Hematopoietic multipotent progenitor cell treated with erythropoietin and hydrocortisone succinate and interleukin-3 and kit ligand, for 17 days (in vitro differentiated cells): ENCODE data around the gene RBM20.
"Not testable (repeated sequence)": the region's sequence is repeated elsewhere in the genome, so short reads cannot be mapped to it uniquely, and the experiment has no call there.

Source experiments
- DNase-seq: peaks from one replicate; pipeline ENCODE4 v3.0.0-alpha.2; 2015; ENCODE audit warnings: low spot score

RBM20 gene

GRCh38 chr10:110857265-110858171 is 213.4 kb downstream of the RBM20 start:
- peak; percentile 54 for DNase-seq

- peak; percentile 53 for DNase-seq
These were observed 214.3 kb downstream of the RBM20 start for GRCh38 chr10:110858297-110858934.

- no peak for DNase-seq
These were observed 215.3 kb downstream of the RBM20 start for GRCh38 chr10:110859206-110859972.

GRCh38 chr10:110859973-110860376 is 215.8 kb downstream of the RBM20 start:
- no peak for DNase-seq

DNA sequence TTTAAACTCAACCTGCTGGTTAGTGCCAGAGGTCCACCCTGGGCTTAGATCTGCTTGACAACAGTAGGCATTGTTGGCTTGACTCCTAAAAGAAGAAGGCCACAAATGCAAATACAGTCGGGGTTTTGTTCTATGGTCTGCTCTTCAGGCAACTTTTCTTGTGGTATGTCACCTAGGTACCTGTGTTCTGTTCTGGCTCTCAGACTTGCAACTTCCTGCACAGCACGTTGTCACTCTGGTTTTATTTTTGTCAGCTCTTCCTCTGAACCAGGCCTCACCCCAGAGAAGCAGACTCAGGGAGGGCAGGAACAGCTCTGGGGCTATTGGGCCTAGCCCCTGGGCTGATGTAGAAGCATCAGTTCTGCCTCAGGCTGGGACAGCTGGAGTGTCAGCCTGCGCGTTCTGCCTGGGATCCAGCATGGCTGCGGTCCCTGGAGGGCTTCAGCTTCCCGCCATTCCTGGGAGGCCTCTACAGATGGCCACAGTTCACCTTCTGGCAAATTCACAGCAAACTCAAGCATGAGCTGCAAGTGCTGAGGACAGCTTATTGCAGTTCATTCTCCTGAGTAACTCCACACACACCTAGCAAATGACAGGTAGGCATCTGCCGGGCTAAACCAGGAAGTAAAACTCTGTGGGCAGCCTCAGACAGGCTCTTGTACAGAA is 216.6 kb downstream of the RBM20 start:
- no peak for DNase-seq

GRCh38 chr10:110861476-110861875 is 217.3 kb downstream of the RBM20 start:
- no peak for DNase-seq

GRCh38 chr10:110861930-110862649 is 218.0 kb downstream of the RBM20 start:
- DNase-seq, result no peak

DNA sequence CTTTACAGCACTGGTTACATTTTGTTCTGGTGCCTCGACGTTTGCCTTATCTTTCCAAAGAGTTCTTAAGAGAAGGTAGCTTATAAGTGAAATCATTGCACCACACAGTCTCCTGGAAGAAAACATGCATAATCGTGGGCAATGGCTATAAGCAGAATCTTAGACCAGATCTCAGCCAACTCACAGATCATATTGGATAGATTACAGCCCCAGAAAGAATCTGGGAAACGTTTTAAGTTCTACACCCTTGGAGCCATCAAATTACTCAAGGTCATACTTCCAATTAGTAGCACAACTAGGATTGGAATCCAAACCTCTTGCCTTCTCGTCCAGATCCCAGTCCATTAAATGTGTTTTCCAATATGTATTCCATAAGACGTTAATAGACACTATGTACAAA is 218.8 kb downstream of the RBM20 start:
- no peak for DNase-seq

GRCh38 chr10:110863361-110863760 is 219.2 kb downstream of the RBM20 start:
- no peak for DNase-seq

GRCh38 chr10:110863956-110864355 is 219.8 kb downstream of the RBM20 start:
- DNase-seq, result no peak

DNA sequence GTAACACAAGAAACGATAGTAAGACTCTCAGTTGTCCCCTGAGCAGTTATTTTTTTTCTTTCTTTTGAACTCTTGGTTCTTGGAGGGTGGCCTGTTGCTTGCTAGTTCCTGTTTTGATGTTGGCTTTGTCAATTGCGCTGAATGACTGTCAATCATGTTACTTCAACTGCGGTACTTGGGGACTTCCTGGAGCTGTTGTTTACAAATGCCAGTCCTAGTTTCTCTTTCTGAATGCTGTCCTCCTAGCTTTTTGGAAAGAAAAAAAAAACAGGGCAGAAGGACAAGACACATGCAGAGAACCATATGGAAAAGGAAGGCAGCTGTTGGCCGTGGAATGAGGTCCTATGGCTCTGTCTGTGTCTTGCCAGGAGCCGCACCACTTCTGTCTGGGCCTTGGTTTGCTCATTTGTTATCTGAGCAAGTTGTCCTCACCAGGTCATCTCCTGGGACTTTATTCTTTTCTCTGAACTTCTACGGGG is 220.6 kb downstream of the RBM20 start:
- DNase-seq, result peak; percentile 44

DNA sequence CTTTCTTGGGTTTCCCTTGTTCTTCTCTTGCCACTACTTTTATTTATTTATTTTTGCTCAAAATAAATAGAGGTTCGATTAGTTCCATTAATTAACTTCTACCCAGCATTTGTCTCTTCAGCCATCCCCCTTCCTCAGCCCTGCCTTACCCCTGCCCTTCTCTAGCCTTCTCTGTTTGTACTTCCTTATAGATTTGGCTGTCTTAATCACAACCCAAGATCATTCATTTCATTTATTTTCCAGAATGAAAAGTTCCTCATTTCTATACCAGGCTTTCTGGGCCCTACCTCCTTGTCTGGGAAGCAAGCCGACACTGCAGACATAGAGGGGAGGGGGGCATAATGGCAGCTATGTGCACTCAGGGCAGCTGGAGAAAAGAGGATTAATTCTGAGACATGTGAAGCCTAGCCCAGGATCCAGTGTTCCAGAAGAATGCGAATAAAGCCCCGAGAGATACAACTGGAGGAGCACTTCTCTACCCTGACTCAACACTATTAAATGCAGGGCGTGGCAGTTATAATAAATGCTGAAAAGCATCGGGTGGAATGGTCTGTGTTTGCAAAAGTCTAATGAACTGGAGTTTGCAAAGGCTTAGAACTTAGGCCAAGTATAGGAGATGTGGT is 221.2 kb downstream of the RBM20 start:
- DNase-seq, result no peak

- no peak for DNase-seq
These were observed 221.8 kb downstream of the RBM20 start for GRCh38 chr10:110865809-110866482.

DNA sequence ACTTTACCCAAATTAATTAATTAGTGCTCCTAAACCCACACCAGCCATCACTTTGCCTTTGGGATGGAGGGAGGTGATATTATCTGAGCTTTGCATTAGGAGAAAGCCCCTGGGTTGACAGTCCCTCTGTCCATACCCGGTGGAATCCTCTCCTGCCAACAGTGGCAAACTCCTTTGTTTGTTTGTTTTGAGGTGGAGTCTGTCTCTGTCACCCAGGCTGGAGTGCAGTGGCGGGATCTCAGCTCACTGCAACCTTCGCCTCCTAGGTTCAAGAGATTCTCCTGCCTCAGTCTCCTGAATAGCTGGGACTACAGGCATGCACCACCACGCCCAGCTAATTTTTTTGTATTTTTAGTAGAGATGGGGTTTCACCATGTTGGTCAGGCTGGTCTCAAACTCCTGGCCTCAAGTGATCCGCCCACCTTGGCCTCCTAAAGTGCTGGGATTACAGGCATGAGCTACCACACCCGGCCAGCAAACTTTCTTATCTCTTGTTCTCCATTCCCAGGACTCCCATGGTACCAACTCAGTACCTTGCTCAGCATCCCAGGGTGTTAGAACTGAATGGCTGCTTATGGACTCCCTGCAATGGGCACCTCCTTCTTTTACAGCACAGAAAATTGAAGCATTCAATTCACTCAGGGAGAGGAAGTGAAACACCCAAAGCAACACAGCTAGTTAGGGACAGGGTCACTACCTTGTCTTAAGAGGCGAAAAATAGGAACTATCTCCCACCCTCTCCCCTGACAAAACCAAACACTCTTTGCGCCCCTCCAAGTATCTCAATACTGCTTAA is 223.1 kb downstream of the RBM20 start:
- not testable (repeated sequence) for DNase-seq

DNA sequence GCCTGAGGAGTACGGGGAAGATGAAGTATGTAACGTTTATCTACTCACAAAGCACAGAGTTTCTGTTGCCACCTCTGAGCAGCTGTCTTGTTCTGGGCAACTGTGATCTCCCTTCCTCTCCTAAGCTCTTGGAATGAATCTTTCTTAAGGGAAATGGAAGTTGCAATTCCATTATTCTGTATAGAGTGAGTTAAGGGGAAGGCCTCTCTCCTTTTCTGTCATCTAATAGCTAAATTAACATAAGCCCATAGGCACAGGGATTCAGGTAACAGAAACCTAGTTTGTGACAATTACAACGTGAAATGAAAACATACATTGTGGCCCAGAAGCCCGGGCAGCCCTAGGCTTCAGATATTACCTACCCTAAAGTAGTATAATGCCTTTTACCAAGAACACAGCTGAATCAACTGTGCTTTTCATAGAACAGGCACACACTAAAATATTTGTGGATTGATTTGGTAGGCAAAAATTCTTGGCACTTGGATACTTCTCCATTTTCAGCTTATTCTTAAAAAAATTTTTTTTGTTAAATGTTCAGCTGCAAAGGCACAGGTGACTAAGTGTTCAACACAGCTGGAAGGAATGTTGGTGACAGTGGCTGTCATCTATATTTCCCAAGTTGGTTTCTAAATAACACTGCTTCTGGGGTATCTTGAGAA is 223.8 kb downstream of the RBM20 start:
- DNase-seq, result no peak

DNA sequence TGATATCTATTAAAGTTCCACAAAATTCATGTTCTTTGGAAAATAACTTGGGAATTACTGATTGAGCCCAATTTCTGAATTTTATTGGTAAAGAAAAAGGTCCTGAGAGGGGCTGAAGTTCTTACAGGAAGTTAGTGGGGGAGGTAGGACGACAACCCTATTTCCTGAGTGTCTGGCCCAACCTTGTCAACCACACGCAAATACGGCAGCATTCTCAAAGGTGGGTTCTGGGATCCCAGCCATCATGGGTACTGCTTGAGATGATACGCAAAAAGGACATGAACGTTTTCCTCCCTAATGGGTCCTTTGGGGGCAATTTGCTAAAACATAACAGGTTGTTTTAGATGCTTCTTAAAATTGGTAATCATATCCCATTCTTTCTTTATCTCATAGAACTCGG is 224.8 kb downstream of the RBM20 start:
- no peak for DNase-seq

- DNase-seq, result no peak
These were observed 226.7 kb downstream of the RBM20 start for GRCh38 chr10:110870823-110871297.

DNA sequence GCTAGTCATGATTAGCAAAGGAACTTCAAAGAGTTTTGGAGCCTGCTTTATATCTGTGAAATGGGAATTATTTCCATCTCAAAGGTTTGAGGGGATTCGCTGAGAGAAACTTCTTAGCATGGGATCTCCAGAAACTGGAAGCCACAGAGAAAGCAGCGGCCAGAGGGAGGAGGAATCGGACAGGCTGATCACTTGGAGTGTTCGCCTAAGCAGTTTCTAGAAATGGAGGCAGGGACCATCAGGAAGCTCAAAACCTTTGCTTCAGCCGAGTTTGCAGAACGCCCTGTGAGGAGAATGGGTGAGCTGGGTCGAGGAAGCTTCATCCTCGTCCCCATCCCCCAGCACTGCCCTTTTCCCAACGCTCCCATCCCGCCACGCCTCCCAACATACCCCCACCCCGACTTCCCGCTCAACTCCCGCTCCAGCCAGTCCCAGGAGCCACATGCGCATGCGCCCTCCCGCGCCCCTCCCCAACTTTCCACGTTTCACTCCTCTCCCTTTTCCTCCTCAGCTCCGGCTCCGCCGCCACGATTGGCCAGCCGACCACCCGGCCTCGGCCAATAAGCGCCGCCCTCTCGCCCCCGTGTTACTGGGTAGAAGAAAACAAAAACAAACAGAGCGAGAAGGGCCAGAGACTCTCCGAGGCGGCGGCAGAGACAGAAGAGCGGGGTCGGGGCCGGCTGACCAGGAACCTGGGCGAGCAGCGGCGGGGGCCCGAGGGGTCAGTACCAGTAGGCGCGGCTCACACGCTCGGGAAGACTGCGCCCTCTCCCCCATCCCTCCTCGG is 227.4 kb downstream of the RBM20 start, which contains the start of gene PDCD4:
PDCD4 (plus strand) TSS at position 631 of the 787 bp plus-strand sequence. CDS start 4,100 bp downstream, outside the sequence.
- DNase-seq, result peak; percentile 84
